ENCODE results near the gene PRAME.
"Not testable (repeated sequence)": the region's sequence is repeated elsewhere in the genome, so short reads cannot be mapped to it uniquely, and the experiment has no call there.

PRAME gene

GRCh38 chr22:22548317-22548716 lies 10.7 kb downstream of the PRAME start:
- Mint-ChIP-seq H3K9me3 (no peaks in the 10 kb centered on the region), H3K36me3 (ENCODE audit: low read depth) (no peaks in the 10 kb centered on the region), H3K4me3 (no peak overlapping the region), H3K4me1 (ENCODE audit: low read depth) (no peaks in the 10 kb centered on the region), H3K27me3 (ENCODE audit: low read depth) (peaks cover 14% of the 10 kb centered on the region), H3K27ac (no peak overlapping the region)

- H3K4me3 Mint-ChIP-seq, result no peak overlapping the region
- no peaks in the 10 kb centered on the region for H3K36me3 Mint-ChIP-seq (ENCODE audit: low read depth)
- no peaks in the 10 kb centered on the region for H3K9me3 Mint-ChIP-seq
- H3K4me1 Mint-ChIP-seq (ENCODE audit: low read depth), result no peaks in the 10 kb centered on the region
- peaks cover 10% of the 10 kb centered on the region for H3K27me3 Mint-ChIP-seq (ENCODE audit: low read depth)
- H3K27ac Mint-ChIP-seq, result no peak overlapping the region
These were observed 11.3 kb downstream of the PRAME start for GRCh38 chr22:22547692-22548300.

- H3K27ac Mint-ChIP-seq, result no peak overlapping the region
- H3K4me1 Mint-ChIP-seq (ENCODE audit: low read depth), result no peaks in the 10 kb centered on the region
- H3K9me3 Mint-ChIP-seq, result no peaks in the 10 kb centered on the region
- peaks cover 7% of the 10 kb centered on the region for H3K27me3 Mint-ChIP-seq (ENCODE audit: low read depth)
- no peak overlapping the region for H3K4me3 Mint-ChIP-seq
- no peaks in the 10 kb centered on the region for H3K36me3 Mint-ChIP-seq (ENCODE audit: low read depth)
These were observed 11.8 kb downstream of the PRAME start for GRCh38 chr22:22547226-22547625.

GRCh38 chr22:22546490-22546889 lies 12.6 kb downstream of the PRAME start:
- no peaks in the 10 kb centered on the region for H3K36me3 Mint-ChIP-seq (ENCODE audit: low read depth)
- no peak overlapping the region for H3K4me3 Mint-ChIP-seq
- H3K9me3 Mint-ChIP-seq, result no peaks in the 10 kb centered on the region
- H3K27ac Mint-ChIP-seq, result no peak overlapping the region
- no peaks in the 10 kb centered on the region for H3K4me1 Mint-ChIP-seq (ENCODE audit: low read depth)
- peaks cover 7% of the 10 kb centered on the region for H3K27me3 Mint-ChIP-seq (ENCODE audit: low read depth)

- peaks cover 5% of the 10 kb centered on the region for H3K27me3 Mint-ChIP-seq (ENCODE audit: low read depth)
- H3K36me3 Mint-ChIP-seq (ENCODE audit: low read depth), result no peaks in the 10 kb centered on the region
- no peaks in the 10 kb centered on the region for H3K9me3 Mint-ChIP-seq
- H3K4me3 Mint-ChIP-seq, result no peak overlapping the region
- H3K4me1 Mint-ChIP-seq (ENCODE audit: low read depth), result no peaks in the 10 kb centered on the region
- no peak overlapping the region for H3K27ac Mint-ChIP-seq
These were observed 14.0 kb downstream of the PRAME start for GRCh38 chr22:22545084-22545483.

GRCh38 chr22:22538226-22538989 lies 20.7 kb downstream of the PRAME start:
- Mint-ChIP-seq H3K4me3 (no peak overlapping the region), H3K27me3 (ENCODE audit: low read depth) (no peaks in the 10 kb centered on the region), H3K9me3 (no peaks in the 10 kb centered on the region), H3K36me3 (ENCODE audit: low read depth) (no peaks in the 10 kb centered on the region), H3K4me1 (ENCODE audit: low read depth) (no peaks in the 10 kb centered on the region), H3K27ac (no peak overlapping the region)

- Mint-ChIP-seq H3K4me3 (no peak overlapping the region), H3K9me3 (no peaks in the 10 kb centered on the region), H3K36me3 (ENCODE audit: low read depth) (no peaks in the 10 kb centered on the region), H3K4me1 (ENCODE audit: low read depth) (no peaks in the 10 kb centered on the region), H3K27me3 (ENCODE audit: low read depth) (no peaks in the 10 kb centered on the region), H3K27ac (no peak overlapping the region)
These were observed 22.1 kb downstream of the PRAME start for GRCh38 chr22:22536916-22537315.

- H3K4me3 Mint-ChIP-seq, result no peak overlapping the region
These were observed 22.6 kb downstream of the PRAME start for GRCh38 chr22:22536515-22536914.

GRCh38 chr22:22535662-22536061 lies 23.4 kb downstream of the PRAME start:
- Mint-ChIP-seq H3K27me3 (ENCODE audit: low read depth) (no peaks in the 10 kb centered on the region), H3K36me3 (ENCODE audit: low read depth) (no peaks in the 10 kb centered on the region), H3K9me3 (no peaks in the 10 kb centered on the region), H3K4me3 (no peak overlapping the region), H3K4me1 (ENCODE audit: low read depth) (no peaks in the 10 kb centered on the region), H3K27ac (no peak overlapping the region)

More at GRCh38 chr22:22536515-22536914, 22.6 kb downstream of the PRAME start:
- H3K27me3 Mint-ChIP-seq (ENCODE audit: low read depth), result no peaks in the 10 kb centered on the region
- H3K27ac Mint-ChIP-seq, result no peak overlapping the region
- H3K9me3 Mint-ChIP-seq, result no peaks in the 10 kb centered on the region
- H3K4me1 Mint-ChIP-seq (ENCODE audit: low read depth), result no peaks in the 10 kb centered on the region
- no peaks in the 10 kb centered on the region for H3K36me3 Mint-ChIP-seq (ENCODE audit: low read depth)

GRCh38 chr22:22534604-22535415 lies 24.3 kb downstream of the PRAME start:
- Mint-ChIP-seq H3K4me3 (no peak overlapping the region), H3K27me3 (ENCODE audit: low read depth) (no peaks in the 10 kb centered on the region), H3K4me1 (ENCODE audit: low read depth) (no peaks in the 10 kb centered on the region), H3K9me3 (no peaks in the 10 kb centered on the region), H3K27ac (no peak overlapping the region), H3K36me3 (ENCODE audit: low read depth) (no peaks in the 10 kb centered on the region)

- H3K4me1 Mint-ChIP-seq (ENCODE audit: low read depth), result no peaks in the 10 kb centered on the region
- no peaks in the 10 kb centered on the region for H3K36me3 Mint-ChIP-seq (ENCODE audit: low read depth)
- H3K9me3 Mint-ChIP-seq, result no peaks in the 10 kb centered on the region
- peaks cover 4% of the 10 kb centered on the region for H3K27me3 Mint-ChIP-seq (ENCODE audit: low read depth)
- H3K4me3 Mint-ChIP-seq, result no peak overlapping the region
- no peak overlapping the region for H3K27ac Mint-ChIP-seq
These were observed 25.2 kb downstream of the PRAME start for GRCh38 chr22:22533863-22534262.

GRCh38 chr22:22533417-22533816 lies 25.6 kb downstream of the PRAME start:
- Mint-ChIP-seq H3K9me3 (no peaks in the 10 kb centered on the region), H3K36me3 (ENCODE audit: low read depth) (no peaks in the 10 kb centered on the region), H3K4me1 (ENCODE audit: low read depth) (no peaks in the 10 kb centered on the region), H3K27ac (no peak overlapping the region), H3K27me3 (ENCODE audit: low read depth) (peaks cover 4% of the 10 kb centered on the region), H3K4me3 (no peak overlapping the region)

- not testable (repeated sequence) for H3K36me3 Mint-ChIP-seq (ENCODE audit: low read depth); H3K27ac Mint-ChIP-seq
These were observed 26.5 kb downstream of the PRAME start for GRCh38 chr22:22532547-22533071.

GRCh38 chr22:22531770-22532546 lies 27.1 kb downstream of the PRAME start:
- no peaks in the 10 kb centered on the region for H3K36me3 Mint-ChIP-seq (ENCODE audit: low read depth)
- H3K27ac Mint-ChIP-seq, result no peak overlapping the region
- peaks cover 8% of the 10 kb centered on the region for H3K27me3 Mint-ChIP-seq (ENCODE audit: low read depth)
- no peak overlapping the region for H3K4me3 Mint-ChIP-seq
- H3K9me3 Mint-ChIP-seq, result no peaks in the 10 kb centered on the region
- H3K4me1 Mint-ChIP-seq (ENCODE audit: low read depth), result no peaks in the 10 kb centered on the region

More at GRCh38 chr22:22532547-22533071, 26.5 kb downstream of the PRAME start:
- not testable (repeated sequence) for H3K9me3 Mint-ChIP-seq; H3K27me3 Mint-ChIP-seq (ENCODE audit: low read depth); H3K4me3 Mint-ChIP-seq; H3K4me1 Mint-ChIP-seq (ENCODE audit: low read depth)
